Astrocyte (in vitro differentiated cells and primary cell): ENCODE measurements around the gene TTC34. TPM values are rescaled to one million over a fixed set of nuclear protein-coding genes. Genes with fewer than 3 reads are reported as not detected.

Source experiments
- DNase-seq: peaks from one replicate; pipeline ENCODE4 v3.0.0-alpha.2; 2010; ENCODE audit warnings: low read depth
- FAIRE-seq: peaks from 2 replicates; lab custom pipeline; 2011; peaks lifted over from hg19 to GRCh38; lab: Jason Lieb, UNC
- H2AFZ ChIP-seq: 2 replicates; pipeline ENCODE4 v1.6.0; 2012; ENCODE audit warnings: low read depth, low read length, inconsistent platforms
- H3K27ac ChIP-seq: 2 replicates; pipeline ENCODE4 v1.5.1; 2011; ENCODE audit warnings: low read depth, low read length, inconsistent platforms
- H3K27me3 ChIP-seq: 2 replicates; pipeline ENCODE4 v1.6.0; 2011; ENCODE audit warnings: low read length, inconsistent platforms; ENCODE audit not compliant: insufficient read depth
- H3K36me3 ChIP-seq: 2 replicates; pipeline ENCODE4 v1.5.1; 2011; ENCODE audit warnings: low read length, inconsistent platforms; ENCODE audit not compliant: insufficient read depth
- H3K4me1 ChIP-seq: 2 replicates; pipeline ENCODE4 v1.5.1; 2011; ENCODE audit warnings: low read length, inconsistent platforms; ENCODE audit not compliant: insufficient read depth
- H3K4me2 ChIP-seq: 2 replicates; pipeline ENCODE4 v1.6.0; 2012; ENCODE audit warnings: low read length, inconsistent platforms
- H3K4me3 ChIP-seq: 2 replicates; pipeline ENCODE4 v1.5.1; 2011; ENCODE audit warnings: low read depth, mild to moderate bottlenecking, low read length, inconsistent platforms; ENCODE audit not compliant: insufficient read depth
- H3K79me2 ChIP-seq: 2 replicates; pipeline ENCODE4 v1.6.0; 2012; ENCODE audit warnings: mild to moderate bottlenecking, low read length, inconsistent platforms; ENCODE audit not compliant: insufficient read depth
- H3K9ac ChIP-seq: 2 replicates; pipeline ENCODE4 v1.6.0; 2012; ENCODE audit warnings: mild to moderate bottlenecking, low read length, inconsistent platforms
- H3K9me3 ChIP-seq: 2 replicates; pipeline ENCODE4 v1.5.1; 2012; ENCODE audit warnings: low read depth, mild to moderate bottlenecking, low read length, inconsistent platforms; ENCODE audit not compliant: insufficient read depth
- H4K20me1 ChIP-seq: 2 replicates; pipeline ENCODE4 v1.6.0; 2012; ENCODE audit warnings: low read length, inconsistent platforms; ENCODE audit not compliant: insufficient read depth
- H3K27ac Mint-ChIP-seq: one replicate; pipeline ENCODE4 v1.8.0; 2021; ENCODE audit warnings: mild to moderate bottlenecking, mixed read lengths; ENCODE audit not compliant: unreplicated experiment
- H3K27me3 Mint-ChIP-seq: one replicate; pipeline ENCODE4 v1.8.0; 2021; ENCODE audit warnings: low read depth, mixed read lengths; ENCODE audit not compliant: unreplicated experiment
- H3K36me3 Mint-ChIP-seq: one replicate; pipeline ENCODE4 v1.8.0; 2021; ENCODE audit warnings: low read depth, mixed read lengths; ENCODE audit not compliant: unreplicated experiment
- H3K4me1 Mint-ChIP-seq: one replicate; pipeline ENCODE4 v1.8.0; 2021; ENCODE audit warnings: low read depth, mixed read lengths; ENCODE audit not compliant: unreplicated experiment
- H3K4me3 Mint-ChIP-seq: one replicate; pipeline ENCODE4 v1.8.0; 2021; ENCODE audit warnings: mild to moderate bottlenecking, moderate library complexity, mixed read lengths; ENCODE audit not compliant: unreplicated experiment
- H3K9me3 Mint-ChIP-seq: one replicate; pipeline ENCODE4 v1.8.0; 2021; ENCODE audit warnings: mild to moderate bottlenecking, mixed read lengths; ENCODE audit not compliant: unreplicated experiment
- EZH2 ChIP-seq: IDR thresholded peaks from 2 replicates; pipeline ENCODE4 v1.6.1; 2012; ENCODE audit warnings: mild to moderate bottlenecking, low read length, inconsistent platforms; ENCODE audit not compliant: insufficient read depth
- total RNA-seq: library from RNA; stranded (reverse); gene quantifications from 2 replicates; pipeline ENCODE4 v1.2.1, GENCODE V29; 2021
- TF ChIP-seq, protein P1 (sequence below): IDR thresholded peaks from 2 replicates; pipeline ENCODE4 v1.5.1; 2011; ENCODE audit warnings: low read depth, mild to moderate bottlenecking, inconsistent platforms, low read length, moderate library complexity; ENCODE audit not compliant: insufficient read depth

Gene TTC34
- total RNA-seq, 1 donor from 2014 or later = 0.39 TPM

DNA sequence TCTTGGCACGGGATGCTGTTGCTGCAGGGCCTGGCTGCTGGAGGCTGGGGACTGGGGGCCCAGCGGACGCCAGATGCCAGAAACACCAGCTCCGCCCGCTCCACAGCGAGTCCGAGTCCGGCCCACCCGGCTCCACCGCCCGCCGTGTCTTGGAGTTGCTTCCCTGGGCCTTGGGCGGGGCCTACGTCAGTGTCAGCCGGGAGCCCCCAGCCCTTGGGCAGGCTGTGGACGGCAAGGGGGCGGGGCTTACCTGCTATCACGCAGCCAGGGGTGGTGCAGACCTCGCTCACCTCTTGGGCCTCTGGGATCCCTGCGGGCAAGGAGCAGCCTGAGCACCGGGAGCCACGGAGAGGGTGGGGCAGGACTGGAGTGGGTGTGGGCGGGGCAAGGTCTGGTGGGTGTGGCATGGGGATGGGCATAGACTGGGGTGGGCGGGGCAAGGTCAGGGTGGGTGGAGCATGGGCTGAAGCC, 190.4 kb downstream of the TTC34 start:
- no peaks in the 10 kb centered on the region for H3K4me1 Mint-ChIP-seq
- FAIRE-seq (no peak), DNase-seq (no peak)
- no peaks in the 10 kb centered on the region for H3K79me2 ChIP-seq
- peaks cover 8% of the 10 kb centered on the region for H3K4me1 ChIP-seq
- no peaks in the 10 kb centered on the region for H3K36me3 ChIP-seq
- peaks cover 16% of the 10 kb centered on the region for H3K27me3 Mint-ChIP-seq
- peak overlapping the region; percentile 39 for H3K4me2 ChIP-seq
- no peaks in the 10 kb centered on the region for H4K20me1 ChIP-seq
- H3K27ac ChIP-seq = no peak overlapping the region
- TF ChIP-seq, protein P1, sequence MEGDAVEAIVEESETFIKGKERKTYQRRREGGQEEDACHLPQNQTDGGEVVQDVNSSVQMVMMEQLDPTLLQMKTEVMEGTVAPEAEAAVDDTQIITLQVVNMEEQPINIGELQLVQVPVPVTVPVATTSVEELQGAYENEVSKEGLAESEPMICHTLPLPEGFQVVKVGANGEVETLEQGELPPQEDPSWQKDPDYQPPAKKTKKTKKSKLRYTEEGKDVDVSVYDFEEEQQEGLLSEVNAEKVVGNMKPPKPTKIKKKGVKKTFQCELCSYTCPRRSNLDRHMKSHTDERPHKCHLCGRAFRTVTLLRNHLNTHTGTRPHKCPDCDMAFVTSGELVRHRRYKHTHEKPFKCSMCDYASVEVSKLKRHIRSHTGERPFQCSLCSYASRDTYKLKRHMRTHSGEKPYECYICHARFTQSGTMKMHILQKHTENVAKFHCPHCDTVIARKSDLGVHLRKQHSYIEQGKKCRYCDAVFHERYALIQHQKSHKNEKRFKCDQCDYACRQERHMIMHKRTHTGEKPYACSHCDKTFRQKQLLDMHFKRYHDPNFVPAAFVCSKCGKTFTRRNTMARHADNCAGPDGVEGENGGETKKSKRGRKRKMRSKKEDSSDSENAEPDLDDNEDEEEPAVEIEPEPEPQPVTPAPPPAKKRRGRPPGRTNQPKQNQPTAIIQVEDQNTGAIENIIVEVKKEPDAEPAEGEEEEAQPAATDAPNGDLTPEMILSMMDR = no peak
- no peak for TF ChIP-seq EZH2
- H3K27ac Mint-ChIP-seq = no peak overlapping the region
- H2AFZ ChIP-seq = peak overlapping the region; percentile 60
- no peaks in the 10 kb centered on the region for H3K9me3 ChIP-seq
- H3K4me3 ChIP-seq = no peak overlapping the region
- H3K9me3 Mint-ChIP-seq = peaks cover 9% of the 10 kb centered on the region
- peaks cover 7% of the 10 kb centered on the region for H3K27me3 ChIP-seq
- no peak overlapping the region for H3K4me3 Mint-ChIP-seq
- H3K9ac ChIP-seq = no peak overlapping the region
- no peaks in the 10 kb centered on the region for H3K36me3 Mint-ChIP-seq

DNA sequence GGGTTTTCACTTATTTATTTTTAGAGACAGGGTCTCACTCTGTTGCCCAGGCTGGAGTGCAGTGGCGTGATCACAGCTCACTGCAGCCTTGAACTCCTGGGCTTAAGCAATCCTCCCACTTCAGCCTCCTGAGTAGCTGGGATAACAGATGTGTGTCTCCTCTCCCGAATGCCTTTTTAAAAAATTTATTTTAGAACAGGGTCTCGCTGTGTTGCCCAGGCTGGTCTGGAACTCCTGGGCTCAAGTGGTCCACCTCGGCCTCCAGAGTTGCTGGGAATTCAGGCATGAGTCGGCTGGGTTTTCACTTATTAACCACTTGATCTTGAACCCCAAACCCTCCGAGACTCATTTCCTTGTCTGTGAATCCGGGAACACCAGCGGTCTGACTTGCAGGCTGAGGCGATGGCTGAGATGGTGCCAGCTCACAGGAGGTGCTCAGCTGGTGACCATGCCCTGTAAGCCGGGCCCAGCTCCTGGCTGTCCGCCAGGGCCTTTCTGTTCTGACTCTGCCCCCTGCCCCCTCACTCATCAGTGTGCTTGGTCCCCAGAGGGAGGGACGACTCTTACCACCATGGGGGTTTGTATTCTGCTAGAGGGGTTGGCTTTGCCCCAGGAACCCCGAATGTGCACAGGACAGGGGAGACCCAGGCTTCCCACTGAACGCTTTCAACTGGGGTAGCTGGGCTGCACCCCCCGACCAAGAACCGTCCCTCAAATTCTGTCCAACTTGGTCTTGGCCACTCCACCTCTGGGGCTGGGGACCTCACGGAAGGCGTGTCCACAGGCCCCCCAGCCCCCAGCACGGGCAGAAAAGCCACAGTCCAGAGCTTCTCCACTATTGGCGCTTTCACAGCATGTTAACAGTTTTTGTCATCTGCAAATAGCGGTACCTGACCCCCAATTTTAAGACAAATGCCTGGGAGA, 191.2 kb downstream of the TTC34 start:
- Histone ChIP-seq H4K20me1 (no peaks in the 10 kb centered on the region), H3K4me2 (peak overlapping the region; percentile 39), H3K36me3 (no peaks in the 10 kb centered on the region), H3K9ac (no peak overlapping the region), H2AFZ (no peak overlapping the region), H3K9me3 (no peaks in the 10 kb centered on the region), H3K4me3 (no peak overlapping the region), H3K4me1 (peaks cover 8% of the 10 kb centered on the region), H3K79me2 (no peaks in the 10 kb centered on the region), H3K27me3 (peaks cover 7% of the 10 kb centered on the region), H3K27ac (no peak overlapping the region)
- FAIRE-seq (no peak), DNase-seq (no peak)
- H3K4me3 Mint-ChIP-seq = no peak overlapping the region
- peak; percentile 8 for TF ChIP-seq EZH2
- TF ChIP-seq, protein P1 = no peak
- peaks cover 14% of the 10 kb centered on the region for H3K27me3 Mint-ChIP-seq
- no peak overlapping the region for H3K27ac Mint-ChIP-seq
- peaks cover 9% of the 10 kb centered on the region for H3K9me3 Mint-ChIP-seq
- no peaks in the 10 kb centered on the region for H3K36me3 Mint-ChIP-seq
- H3K4me1 Mint-ChIP-seq = no peaks in the 10 kb centered on the region
